Articular chondrocyte of knee joint (primary cell): ENCODE results near the gene UBE2D2. TPM values are rescaled to one million over a fixed set of nuclear protein-coding genes. Genes with fewer than 3 reads are reported as not detected.

ENCODE experiments used
- small RNA-seq: library from RNA; depleted of rRNA; stranded (forward); fragments of <200 nt; gene quantifications from one replicate; pipeline ENCODE3, GENCODE V24; 2012
- total RNA-seq: library from RNA; depleted of rRNA; stranded (reverse); fragments of >200 nt; gene quantifications from 2 replicates; pipeline ENCODE4 v1.2.3, GENCODE V29; 2012

Gene UBE2D2
- total RNA-seq = 57.4 and 58.8 TPM in 2 replicates

GRCh38 chr5:139560752-139561654, at the start of gene UBE2D2:
TSS of gene UBE2D2 (plus strand) at chr5:139561339. CDS start at chr5:139561792, 453 bp downstream.

GRCh38 chr5:139648205-139649081, 87.3 kb downstream of the UBE2D2 start, which contains the start of gene CXXC5:
TSS of gene CXXC5 (plus strand) at chr5:139648349. CDS start at chr5:139680524, 32,175 bp downstream.

Small RNA genes within 50 kb of the gene (small RNA-seq; reads per million reads assigned to genes)
- not detected for gene RF00019

Other genes starting within 250 kb of the UBE2D2 start
- gene PAIP2, start 219.5 kb upstream of the UBE2D2 start, total RNA-seq = 72.5 and 77.1 TPM in 2 replicates
- gene SLC23A1, start 178.0 kb upstream of the UBE2D2 start, total RNA-seq = not detected in 2 replicates
- not detected in 2 replicates for gene MZB1, start 171.4 kb upstream of the UBE2D2 start, total RNA-seq
- gene PROB1, start 166.2 kb upstream of the UBE2D2 start, total RNA-seq = 0.76 and 0.78 TPM in 2 replicates
- 2.3 and 4.1 TPM in 2 replicates for gene SPATA24, start 157.2 kb upstream of the UBE2D2 start, total RNA-seq
- 13.4 and 14.2 TPM in 2 replicates for gene DNAJC18, start 121.8 kb upstream of the UBE2D2 start, total RNA-seq
- 0.52 and 1.5 TPM in 2 replicates for gene ECSCR, start 98.6 kb upstream of the UBE2D2 start, total RNA-seq
- not detected in 2 replicates for gene SMIM33, start 90.3 kb upstream of the UBE2D2 start, total RNA-seq
- 85.7 and 90.4 TPM in 2 replicates for gene STING1, start 78.6 kb upstream of the UBE2D2 start, total RNA-seq
- gene CXXC5, start 87.0 kb downstream of the UBE2D2 start, total RNA-seq = 89.4 and 101 TPM in 2 replicates
- 0.11 and 0.13 TPM in 2 replicates for gene PSD2, start 234.5 kb downstream of the UBE2D2 start, total RNA-seq